Fibroblast of pulmonary artery (primary cell): ENCODE measurements around the gene NUDT8.

ENCODE experiments used
- DNase-seq: peaks from one replicate; pipeline ENCODE4 v3.0.0-alpha.2; 2010; ENCODE audit warnings: low read depth
- H3K4me3 ChIP-seq: replicated peaks from 2 replicates; pipeline ENCODE4 v1.5.1; 2011; ENCODE audit warnings: low read depth, mild to moderate bottlenecking, control low read depth, low read length, moderate library complexity
- TF ChIP-seq, protein P1 (sequence below): IDR thresholded peaks from 2 replicates; pipeline ENCODE4 v1.5.1; 2011; ENCODE audit warnings: mild to moderate bottlenecking, control low read depth, low read length, inconsistent platforms; ENCODE audit errors: missing control alignments

NUDT8 gene

DNA sequence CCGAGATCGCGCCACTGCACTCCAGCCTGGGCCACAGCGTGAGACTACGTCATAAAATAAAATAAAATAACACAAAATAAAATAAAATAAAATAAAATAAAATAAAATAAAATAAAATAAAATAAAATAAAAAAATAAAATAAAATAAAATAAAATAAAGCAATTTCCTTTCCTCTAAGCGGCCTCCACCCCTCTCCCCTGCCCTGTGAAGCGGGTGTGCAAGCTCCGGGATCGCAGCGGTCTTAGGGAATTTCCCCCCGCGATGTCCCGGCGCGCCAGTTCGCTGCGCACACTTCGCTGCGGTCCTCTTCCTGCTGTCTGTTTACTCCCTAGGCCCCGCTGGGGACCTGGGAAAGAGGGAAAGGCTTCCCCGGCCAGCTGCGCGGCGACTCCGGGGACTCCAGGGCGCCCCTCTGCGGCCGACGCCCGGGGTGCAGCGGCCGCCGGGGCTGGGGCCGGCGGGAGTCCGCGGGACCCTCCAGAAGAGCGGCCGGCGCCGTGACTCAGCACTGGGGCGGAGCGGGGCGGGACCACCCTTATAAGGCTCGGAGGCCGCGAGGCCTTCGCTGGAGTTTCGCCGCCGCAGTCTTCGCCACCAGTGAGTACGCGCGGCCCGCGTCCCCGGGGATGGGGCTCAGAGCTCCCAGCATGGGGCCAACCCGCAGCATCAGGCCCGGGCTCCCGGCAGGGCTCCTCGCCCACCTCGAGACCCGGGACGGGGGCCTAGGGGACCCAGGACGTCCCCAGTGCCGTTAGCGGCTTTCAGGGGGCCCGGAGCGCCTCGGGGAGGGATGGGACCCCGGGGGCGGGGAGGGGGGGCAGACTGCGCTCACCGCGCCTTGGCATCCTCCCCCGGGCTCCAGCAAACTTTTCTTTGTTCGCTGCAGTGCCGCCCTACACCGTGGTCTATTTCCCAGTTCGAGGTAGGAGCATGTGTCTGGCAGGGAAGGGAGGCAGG, 46.2 kb downstream of the NUDT8 start, which contains the start of gene GSTP1:
Gene GSTP1, plus strand, starts transcription at position 566 of the 958 bp plus-strand sequence. Its CDS starts 32 bp downstream, at position 598.
- peak within 1 kb of the TSS; percentile 69 for H3K4me3 ChIP-seq
- TF ChIP-seq, protein P1, sequence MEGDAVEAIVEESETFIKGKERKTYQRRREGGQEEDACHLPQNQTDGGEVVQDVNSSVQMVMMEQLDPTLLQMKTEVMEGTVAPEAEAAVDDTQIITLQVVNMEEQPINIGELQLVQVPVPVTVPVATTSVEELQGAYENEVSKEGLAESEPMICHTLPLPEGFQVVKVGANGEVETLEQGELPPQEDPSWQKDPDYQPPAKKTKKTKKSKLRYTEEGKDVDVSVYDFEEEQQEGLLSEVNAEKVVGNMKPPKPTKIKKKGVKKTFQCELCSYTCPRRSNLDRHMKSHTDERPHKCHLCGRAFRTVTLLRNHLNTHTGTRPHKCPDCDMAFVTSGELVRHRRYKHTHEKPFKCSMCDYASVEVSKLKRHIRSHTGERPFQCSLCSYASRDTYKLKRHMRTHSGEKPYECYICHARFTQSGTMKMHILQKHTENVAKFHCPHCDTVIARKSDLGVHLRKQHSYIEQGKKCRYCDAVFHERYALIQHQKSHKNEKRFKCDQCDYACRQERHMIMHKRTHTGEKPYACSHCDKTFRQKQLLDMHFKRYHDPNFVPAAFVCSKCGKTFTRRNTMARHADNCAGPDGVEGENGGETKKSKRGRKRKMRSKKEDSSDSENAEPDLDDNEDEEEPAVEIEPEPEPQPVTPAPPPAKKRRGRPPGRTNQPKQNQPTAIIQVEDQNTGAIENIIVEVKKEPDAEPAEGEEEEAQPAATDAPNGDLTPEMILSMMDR = peak; percentile 31
- peak; percentile 91 for DNase-seq

DNA sequence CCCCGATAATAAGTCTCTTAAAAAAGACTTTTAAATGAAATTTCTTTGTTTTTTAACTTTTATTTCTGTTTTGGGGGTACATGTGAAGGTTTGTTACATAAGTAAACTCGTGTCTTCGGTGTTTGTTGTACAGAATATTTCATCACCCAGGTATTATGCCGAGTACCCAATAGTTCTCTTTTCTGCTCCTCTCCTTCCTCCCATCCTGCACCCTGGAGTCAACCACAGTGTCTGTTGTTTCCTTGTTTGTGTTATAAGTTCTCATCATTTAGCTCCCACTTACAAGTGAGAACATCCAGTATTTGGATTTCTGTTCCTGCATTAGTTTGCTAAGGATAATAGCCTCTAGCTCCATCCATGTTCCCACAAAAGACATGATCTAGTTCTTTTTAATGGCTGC, 47.7 kb downstream of the NUDT8 start:
- no peak overlapping the region for H3K4me3 ChIP-seq
- TF ChIP-seq, protein P1 = no peak
- no peak for DNase-seq

DNA sequence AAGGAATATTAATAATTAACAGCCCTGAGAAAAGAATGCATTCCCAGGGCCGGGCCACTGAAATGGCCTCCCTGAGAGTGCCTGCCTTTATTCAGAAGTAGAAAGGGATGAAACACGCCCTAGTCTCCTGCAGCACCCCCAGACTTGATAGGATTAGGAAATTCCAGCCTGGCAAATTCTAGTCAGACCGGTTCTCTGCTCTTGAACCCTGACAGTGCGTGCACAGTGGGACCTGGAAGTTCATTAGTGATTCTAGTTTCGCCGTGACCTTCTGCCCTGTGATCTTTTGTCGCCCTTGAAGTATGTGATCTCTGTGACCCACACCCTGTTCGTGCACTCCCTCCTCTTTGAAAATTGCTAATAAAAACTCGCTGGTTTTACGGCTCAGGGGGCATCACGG, 48.3 kb downstream of the NUDT8 start:
- TF ChIP-seq, protein P1 = no peak
- H3K4me3 ChIP-seq = no peak overlapping the region
- no peak for DNase-seq

DNA sequence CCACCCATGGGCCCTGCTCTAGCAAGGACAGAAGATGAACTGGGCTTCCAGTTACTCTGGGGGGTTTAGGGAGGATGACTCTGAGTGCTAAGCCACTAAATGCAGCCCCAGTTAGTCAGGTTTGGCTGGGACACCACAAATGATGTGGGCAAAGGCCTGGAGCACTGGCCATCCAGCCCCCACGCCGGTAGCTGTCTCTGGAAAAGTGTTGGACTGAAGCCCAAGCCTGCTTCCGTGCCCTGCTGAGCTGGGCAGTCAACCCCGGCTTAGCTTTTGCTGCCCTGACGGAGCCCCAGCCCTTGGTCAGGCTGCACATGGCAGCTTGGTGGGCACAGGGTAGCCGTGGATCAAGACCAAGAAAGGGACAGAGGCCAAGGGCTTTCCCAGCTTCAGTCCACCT, 51.8 kb downstream of the NUDT8 start:
- TF ChIP-seq, protein P1 = no peak
- no peak overlapping the region for H3K4me3 ChIP-seq
- no peak for DNase-seq
